HL-60 (cell line): ENCODE measurements around the gene PDLIM5.

Experiments used
- DNase-seq, 2 experiments: peaks; one replicate each; pipeline ENCODE4 v3.0.0-alpha.2; 2010 to 2020; ENCODE audit warnings: low read depth in 1 of 2, low spot score in 1 of 2
- H3K27ac ChIP-seq: fragments of 250-450 bp; sonication (Bioruptor Pico); replicated peaks from 2 replicates; pipeline ENCODE4 v1.5.1; 2020; ENCODE audit warnings: mild to moderate bottlenecking, moderate library complexity
- H3K27me3 ChIP-seq: fragments of 250-450 bp; sonication (Bioruptor Pico); 2 replicates; pipeline ENCODE4 v1.5.1; 2021; ENCODE audit warnings: mild to moderate bottlenecking, moderate library complexity; ENCODE audit not compliant: insufficient read depth, poor library complexity, severe bottlenecking
- H3K4me3 ChIP-seq: replicated peaks from 2 replicates; pipeline ENCODE4 v1.5.1; 2011; ENCODE audit warnings: mild to moderate bottlenecking, control low read depth, low read length; ENCODE audit not compliant: insufficient read depth
- CTCF ChIP-seq: IDR thresholded peaks from one replicate; pipeline ENCODE4 v1.5.1; 2011; ENCODE audit warnings: low read length, control low read depth, inconsistent platforms; ENCODE audit not compliant: insufficient read depth
- GABPA ChIP-seq: IDR thresholded peaks from 2 replicates; pipeline ENCODE4 v1.6.1; 2012; ENCODE audit warnings: low read depth
- POLR2AphosphoS5 ChIP-seq: IDR thresholded peaks from 2 replicates; pipeline ENCODE4 v1.6.1; 2012; ENCODE audit warnings: low read depth
- REST ChIP-seq: IDR thresholded peaks from 2 replicates; pipeline ENCODE4 v1.6.1; 2012; ENCODE audit warnings: low read depth; ENCODE audit not compliant: insufficient replicate concordance
- SPI1 ChIP-seq: IDR thresholded peaks from 2 replicates; pipeline ENCODE4 v1.6.1; 2012; ENCODE audit warnings: low read depth, mild to moderate bottlenecking, borderline replicate concordance

PDLIM5 gene

GRCh38 chr4:94581766-94582165 lies 130.0 kb downstream of the PDLIM5 start:
- no peak for DNase-seq
- Histone ChIP-seq H3K27me3 (no peaks in the 10 kb centered on the region), H3K27ac (no peak overlapping the region), H3K4me3 (no peak overlapping the region)
- no peak for TF ChIP-seq POLR2AphosphoS5
- no peak for TF ChIP-seq CTCF
- no peak for TF ChIP-seq REST
- TF ChIP-seq SPI1, result no peak
- no peak for TF ChIP-seq GABPA

- no peak for DNase-seq
- Histone ChIP-seq H3K27ac (no peak overlapping the region), H3K27me3 (no peaks in the 10 kb centered on the region)
These were observed 130.8 kb downstream of the PDLIM5 start for GRCh38 chr4:94582517-94582916.

More at GRCh38 chr4:94582517-94582916, 130.8 kb downstream of the PDLIM5 start:
- H3K4me3 ChIP-seq, result no peak overlapping the region
- TF ChIP-seq SPI1, result no peak
- no peak for TF ChIP-seq POLR2AphosphoS5
- TF ChIP-seq REST, result no peak
- TF ChIP-seq CTCF, result no peak
- no peak for TF ChIP-seq GABPA
